ENCODE data around the gene PKM.

Gene PKM

DNA sequence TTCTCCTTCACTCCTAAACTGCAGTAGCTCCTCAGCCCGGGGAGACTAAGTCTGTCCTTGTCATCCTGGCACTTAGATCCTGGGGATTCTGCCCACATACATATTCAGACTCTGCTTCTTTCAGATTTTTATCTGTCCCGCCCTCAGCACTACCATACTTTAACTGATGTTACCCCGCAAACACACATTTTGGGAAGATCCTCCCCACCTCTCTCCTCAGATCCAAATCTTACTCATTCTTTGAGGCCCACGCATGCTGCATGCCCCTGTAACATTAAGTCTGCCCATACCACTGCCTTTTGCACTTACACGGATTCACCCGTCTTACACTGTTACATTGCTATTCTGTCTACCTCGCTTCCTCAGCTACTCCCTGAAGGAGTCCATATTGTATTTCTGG lies 76.7 kb downstream of the PKM start:
- no peak for DNase-seq

GRCh38 chr15:72153269-72154000 lies 77.6 kb downstream of the PKM start:
- no peak for DNase-seq

Measured in fibroblast of skin of right biceps (primary cell).